Loucy (cell line): Measurements from ENCODE around the gene POMT2.

Experiments
- EZH2phosphoT487 ChIP-seq: fragments of 200-600 bp; IDR thresholded peaks from 2 replicates; pipeline ENCODE4 v1.6.1; 2018; ENCODE audit warnings: antibody characterized with exemption, mild to moderate bottlenecking, moderate library complexity, borderline replicate concordance
- TF ChIP-seq, protein P1 (sequence below): fragments of 200-600 bp; sonication (generic); conservative IDR thresholded peaks from 2 replicates; pipeline ENCODE4 v1.5.1; 2014; ENCODE audit warnings: mild to moderate bottlenecking, antibody characterized with exemption, low read length

- TF ChIP-seq, protein P1, sequence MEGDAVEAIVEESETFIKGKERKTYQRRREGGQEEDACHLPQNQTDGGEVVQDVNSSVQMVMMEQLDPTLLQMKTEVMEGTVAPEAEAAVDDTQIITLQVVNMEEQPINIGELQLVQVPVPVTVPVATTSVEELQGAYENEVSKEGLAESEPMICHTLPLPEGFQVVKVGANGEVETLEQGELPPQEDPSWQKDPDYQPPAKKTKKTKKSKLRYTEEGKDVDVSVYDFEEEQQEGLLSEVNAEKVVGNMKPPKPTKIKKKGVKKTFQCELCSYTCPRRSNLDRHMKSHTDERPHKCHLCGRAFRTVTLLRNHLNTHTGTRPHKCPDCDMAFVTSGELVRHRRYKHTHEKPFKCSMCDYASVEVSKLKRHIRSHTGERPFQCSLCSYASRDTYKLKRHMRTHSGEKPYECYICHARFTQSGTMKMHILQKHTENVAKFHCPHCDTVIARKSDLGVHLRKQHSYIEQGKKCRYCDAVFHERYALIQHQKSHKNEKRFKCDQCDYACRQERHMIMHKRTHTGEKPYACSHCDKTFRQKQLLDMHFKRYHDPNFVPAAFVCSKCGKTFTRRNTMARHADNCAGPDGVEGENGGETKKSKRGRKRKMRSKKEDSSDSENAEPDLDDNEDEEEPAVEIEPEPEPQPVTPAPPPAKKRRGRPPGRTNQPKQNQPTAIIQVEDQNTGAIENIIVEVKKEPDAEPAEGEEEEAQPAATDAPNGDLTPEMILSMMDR: no peak
- TF ChIP-seq EZH2phosphoT487: no peak
These were observed 48.6 kb upstream of the POMT2 start for GRCh38 chr14:77369285-77369684.
